Right renal cortex interstitium (tissue), 3 donors: ENCODE data around the gene CAMK1D. TPM values are rescaled to one million over a fixed set of nuclear protein-coding genes. Genes with fewer than 3 reads are reported as not detected.

Experiments used
- DNase-seq, 3 donors: peaks; one replicate each; pipeline ENCODE4 v3.0.0-alpha.2; 2013; ENCODE audit warnings: low read depth in 3 of 3, low spot score in 2 of 3
- polyA plus RNA-seq, 3 donors: library from polyadenylated mRNA; unstranded; fragments of 120-200 nt; gene quantifications; one replicate each; pipeline ENCODE4 v1.2.1, GENCODE V29; 2013; ENCODE audit not compliant: insufficient read length in 3 of 3

The CAMK1D gene
- polyA plus RNA-seq, 3 donors = 9.9 to 10.7 (median 10.4) TPM

DNA sequence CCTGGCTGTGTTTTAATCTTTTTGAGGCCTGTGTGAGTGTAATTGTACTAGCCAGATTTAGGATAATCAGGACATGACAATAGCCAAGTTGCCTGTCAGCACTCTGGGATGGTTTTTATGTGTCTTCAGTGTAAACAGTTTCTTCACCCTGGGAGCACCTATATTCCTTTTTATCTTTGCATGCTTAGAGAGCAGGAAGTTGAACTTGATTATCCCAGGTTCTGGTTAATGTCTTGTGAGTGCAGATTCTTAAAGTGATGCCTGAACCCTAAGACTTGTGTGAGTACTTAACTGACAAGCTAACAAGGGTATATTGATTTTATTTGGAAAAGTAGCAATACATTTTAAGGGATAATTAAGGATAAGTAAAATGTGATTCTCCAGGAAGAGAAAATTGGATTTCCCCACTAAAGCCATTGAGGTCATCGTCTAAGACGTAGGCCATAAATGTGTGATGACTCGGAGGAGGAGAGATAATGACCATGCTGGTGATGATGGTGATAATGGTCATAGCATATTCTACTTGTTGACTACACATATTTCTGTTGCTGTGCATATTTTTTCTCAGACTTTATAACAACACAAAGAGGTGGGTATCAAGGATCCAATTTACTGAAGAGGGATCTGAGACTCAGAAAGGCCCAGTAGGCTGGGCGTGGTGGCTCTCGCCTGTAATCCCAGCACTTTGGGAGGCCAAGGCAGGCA lies 234.7 kb downstream of the CAMK1D start:
- DNase-seq = no peak

DNA sequence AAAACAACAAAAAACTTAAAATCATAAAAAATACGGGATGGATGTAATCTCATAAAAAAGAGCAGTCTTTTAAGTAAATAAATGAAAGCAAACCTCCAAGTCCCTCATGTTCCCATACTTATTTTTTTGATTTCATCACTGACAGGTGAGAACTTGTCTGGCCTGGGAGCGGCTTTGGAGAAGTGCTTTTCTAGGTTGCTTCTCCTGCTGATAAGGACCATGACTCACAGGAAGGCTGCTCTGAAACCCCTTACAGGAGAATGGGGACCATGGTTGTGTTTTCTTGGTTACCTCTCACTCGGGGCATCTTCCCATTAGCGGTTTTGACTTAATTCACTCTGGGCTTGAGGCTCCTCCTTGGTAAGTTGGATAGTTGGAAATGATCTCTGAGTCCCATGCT lies 237.4 kb downstream of the CAMK1D start:
- no peak for DNase-seq

DNA sequence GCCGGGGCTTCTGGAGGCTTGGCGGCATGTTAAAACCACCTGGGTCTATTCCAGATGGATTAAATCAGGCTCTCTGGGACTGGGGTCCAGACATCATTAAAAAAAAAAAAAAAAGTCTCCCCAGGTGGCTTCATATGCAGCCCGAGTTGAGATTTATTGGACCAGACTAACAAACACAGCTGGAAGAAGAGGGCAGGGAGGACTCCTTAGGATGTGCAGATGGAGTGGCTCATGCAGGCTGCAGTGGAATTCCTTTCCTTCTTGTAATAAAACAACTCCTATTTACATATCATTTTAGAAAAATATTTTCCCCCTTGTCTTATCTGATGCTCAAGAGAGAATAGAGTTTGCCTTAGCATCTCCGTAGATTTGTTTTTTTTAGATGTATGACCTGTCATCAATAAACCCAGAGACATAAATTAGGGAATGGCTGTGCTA lies 238.1 kb downstream of the CAMK1D start:
- DNase-seq = peak in 1 of 3 donors; percentile 35

DNA sequence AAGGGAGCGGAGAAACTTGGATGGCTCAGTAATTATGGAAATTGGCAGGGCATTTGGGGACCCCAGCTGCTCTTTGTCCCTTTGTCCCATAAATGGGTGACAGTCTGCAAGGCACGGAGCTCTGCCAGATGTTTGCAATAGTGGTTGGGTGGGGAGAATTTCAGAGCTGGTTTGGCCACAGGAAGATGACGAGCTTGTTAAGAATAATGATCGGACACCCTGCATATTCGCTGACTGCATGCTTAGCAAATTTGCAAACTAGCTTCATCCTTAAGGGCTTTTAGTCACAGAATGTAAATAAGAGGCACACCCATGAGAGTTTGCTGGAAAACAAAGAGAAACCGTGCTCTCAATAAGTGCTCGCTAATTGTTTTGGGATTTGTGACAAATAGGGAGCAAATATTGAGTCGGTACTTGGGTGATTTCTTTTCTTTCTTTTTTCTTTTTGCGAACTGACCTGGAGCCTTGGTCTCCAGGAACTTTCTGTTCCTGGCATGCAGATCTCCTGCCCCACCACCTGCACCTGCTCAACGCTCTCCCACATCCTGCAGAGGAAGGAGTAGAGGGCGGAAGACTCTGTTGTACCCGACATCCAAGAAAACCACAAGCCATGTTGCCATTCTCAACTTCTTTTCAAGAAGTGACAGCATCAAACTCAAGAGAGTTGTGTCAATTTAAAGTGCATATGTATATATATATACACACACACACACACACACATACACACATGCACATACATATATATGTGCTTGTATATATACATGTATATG lies 238.9 kb downstream of the CAMK1D start:
- DNase-seq = no peak

DNA sequence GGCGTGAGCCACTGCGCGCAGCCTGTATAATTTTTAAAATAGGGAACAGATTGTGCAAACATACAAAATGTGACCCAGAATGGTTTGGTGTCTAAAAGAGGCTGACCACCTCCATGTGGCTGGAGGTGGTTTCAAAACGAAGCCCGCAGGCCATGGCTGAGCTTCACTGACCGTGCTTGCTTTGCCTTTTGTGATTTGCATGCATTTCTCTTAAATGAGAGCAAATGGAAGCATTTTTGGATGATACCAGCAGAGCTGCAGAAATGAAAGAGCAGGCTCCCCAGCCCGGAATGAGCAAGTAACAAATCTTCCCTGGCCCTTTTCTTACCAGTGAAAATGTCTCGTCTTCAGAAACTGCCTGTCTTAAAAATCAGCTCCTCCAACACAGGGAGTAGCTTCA lies 239.9 kb downstream of the CAMK1D start:
- no peak for DNase-seq

DNA sequence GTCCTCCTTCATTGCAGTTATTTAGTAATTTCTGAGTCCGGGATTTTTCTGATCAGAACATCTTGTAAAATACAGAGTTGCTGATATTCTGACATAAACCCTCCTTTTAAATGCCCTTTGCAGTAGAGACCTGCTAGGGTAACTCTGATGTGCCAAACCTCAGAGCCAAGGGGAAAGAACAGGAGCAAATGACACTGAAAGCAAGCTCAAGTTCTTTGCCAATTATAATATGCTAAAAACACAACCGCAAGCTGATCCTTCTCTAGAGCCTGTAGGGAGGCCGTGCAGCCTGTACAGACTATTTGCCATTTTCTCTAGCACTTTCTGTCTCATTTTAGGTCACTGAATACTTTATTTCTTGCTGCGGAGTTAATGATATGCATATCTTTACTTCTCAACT lies 240.4 kb downstream of the CAMK1D start:
- no peak for DNase-seq

DNA sequence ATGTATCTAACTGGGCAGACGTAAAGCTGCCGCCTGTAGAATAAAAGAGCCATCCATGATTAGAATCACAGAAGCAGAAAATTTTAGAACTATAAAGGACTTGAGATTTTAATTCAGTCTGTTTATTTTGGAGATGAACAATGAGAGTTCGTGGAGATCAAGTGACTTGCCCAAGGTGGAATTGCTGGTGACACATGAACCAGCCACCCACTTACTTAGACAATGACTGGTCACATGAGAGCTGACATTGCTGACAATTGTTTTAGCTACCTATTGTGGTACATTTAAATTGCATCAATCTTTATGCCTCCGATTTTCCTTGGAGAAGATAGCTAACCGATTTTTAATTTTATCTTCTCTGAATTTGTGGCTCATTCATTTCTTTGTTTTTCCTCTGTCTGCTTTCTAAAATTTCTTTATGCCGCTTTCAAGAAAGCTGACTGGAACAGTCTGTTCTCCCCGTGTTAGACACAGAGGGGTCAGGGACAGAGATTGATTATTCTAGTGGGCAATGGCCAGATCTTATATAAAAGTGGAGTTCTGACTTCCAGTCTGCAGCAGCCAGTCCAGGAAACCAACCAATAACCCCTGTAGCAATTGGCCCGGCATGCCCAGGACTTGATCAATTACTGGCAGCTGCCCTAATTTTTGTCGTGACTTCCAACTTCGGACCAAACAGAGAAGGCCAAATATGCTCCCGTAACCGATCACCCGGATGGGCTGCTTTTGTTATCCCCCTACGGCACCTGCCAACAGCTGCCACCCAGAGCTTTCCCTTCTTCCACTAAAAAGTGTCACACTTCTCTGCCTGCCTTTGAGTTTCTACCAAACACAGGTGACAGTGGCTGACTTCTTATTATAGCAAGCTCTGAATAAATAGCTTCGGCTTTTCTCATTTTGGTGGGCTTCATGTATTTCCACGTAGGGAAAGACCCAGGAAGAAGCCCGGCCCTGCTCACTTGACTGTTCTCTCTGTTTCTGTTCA lies 241.6 kb downstream of the CAMK1D start:
- DNase-seq = no peak

DNA sequence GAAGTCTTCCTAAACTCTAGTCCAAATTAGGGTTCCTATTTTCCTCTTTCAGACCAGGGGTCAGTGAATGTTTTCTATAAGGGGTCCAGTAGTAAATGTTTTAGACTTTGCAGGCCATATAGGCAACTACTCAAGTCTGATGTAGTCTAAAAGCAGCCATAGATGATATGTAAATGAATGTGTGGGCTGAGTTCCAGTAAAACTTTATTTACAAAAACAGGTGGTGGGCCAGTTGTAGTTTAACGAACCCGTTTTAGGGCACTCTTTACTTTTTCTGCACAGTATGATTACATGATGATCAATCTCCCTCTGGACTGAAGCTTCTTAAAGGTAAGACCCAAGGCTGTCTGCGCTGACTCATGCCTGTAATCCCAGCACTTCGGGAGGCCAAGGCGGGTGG lies 243.6 kb downstream of the CAMK1D start:
- no peak for DNase-seq

DNA sequence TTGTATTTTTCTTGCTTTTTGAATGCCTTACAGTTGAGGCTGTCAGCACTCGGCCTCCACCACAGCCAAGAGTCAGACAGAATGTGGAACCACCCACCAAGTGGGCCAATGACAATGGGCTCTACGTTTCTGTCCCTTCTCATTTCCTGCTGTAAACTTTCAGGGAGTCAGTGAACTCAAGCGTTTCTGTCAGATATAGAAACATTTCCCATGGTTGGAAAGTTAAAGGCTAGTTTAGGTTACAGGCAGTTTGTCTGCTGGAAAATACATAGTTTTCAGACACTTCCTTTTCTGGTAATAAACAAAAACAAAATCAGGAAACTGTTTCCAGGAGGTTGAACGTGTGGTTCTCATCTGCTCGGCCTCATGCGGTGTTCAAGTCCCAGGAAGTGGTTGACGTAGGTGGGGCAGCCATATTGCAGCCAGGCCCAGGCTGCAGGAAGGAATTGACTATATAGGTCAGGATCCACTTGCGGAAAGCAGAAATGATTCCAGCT lies 245.1 kb downstream of the CAMK1D start:
- DNase-seq = no peak

DNA sequence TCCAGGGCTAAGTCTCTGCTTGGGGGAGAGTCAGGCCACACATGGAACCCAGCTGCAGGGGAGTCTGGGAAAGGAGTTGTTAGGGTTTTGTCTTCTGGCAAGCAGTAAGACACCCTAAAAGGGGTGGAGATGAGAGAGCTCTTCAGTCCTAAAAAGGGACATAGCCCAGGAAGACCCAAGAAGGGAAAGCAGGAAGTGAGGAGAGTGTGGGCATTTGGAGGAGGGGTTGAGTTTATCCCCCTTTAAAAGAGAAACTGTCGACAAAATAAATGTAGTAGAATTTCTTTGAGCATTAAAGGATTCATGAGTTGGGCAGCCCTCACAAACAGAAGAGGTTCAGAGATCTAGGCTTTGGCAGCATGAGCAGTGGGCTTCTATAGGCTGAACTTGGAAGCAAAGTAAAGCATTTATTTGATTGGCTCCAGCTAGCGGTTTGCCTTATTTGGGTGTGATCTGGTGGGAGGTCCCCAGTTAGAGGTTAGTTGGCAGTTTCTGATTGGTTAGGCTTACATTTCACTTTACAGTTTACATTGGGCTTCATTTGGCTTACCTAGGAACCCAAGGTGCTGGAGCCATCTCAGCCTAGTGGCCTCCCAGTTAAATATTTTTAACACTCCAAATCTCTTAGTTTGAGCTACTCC lies 246.7 kb downstream of the CAMK1D start:
- DNase-seq = no peak

DNA sequence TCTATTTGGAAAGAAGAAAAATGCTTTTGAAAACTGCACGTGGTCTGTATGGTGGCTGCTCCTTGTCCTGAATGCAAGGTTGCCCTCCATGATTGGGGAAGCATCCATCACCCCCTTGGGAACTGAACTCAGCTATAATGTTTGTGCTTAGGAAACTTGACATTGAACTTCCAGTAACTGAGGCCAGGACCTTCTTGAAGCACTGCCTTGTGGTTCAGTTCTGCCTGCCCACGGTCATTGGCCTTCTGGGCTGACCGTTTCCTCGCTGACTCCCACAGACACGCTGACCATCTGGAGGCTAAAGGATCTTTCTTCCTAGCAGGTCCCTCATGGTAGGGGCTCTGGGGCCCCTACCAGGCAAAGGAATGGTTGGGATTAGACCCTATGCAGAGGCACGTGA lies 247.8 kb downstream of the CAMK1D start:
- DNase-seq = no peak

DNA sequence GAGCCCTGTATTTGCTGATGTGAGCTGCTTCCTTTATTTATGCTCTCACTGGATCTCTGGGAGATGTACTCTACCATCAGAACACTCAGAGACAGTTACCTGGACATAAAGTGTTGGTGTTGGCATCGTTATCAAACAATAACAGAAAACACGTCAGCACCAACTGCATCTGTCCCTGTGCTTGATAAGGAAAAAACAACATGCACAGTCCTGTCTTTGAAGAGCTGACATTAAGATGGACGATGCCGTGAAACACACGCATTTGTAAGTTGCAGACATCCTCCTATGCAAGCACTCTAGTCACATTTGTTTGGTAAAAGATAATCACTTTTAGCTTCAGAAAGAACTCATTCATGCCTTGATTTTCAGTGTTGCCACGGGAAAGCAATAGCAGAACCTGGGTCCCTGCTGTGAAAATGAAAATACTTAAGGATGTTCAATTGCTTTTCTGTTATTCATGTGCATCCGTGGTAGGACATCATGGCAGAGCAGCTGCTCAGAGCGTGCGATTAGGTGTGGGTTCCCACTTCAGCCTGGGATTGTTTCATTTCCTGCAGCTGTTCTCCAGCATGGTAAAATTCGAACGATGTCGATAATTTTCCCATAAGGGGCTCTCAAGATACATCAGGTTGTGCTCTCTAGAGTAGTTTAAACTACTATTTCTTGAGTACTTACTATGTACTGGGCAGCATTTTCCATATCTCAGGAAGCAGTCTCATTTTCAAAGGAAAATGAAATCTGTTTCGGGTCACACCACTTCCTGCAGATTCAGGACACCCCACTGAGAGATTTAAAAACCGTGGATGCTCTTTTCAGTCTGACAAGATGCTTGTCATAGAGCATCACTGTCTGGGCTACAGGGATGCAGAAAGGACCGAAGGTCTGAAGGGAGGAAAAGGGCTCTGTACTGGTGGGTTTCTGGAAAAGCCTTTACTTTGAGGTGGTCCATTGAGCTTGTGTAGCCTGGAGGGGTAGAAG lies 248.7 kb downstream of the CAMK1D start:
- DNase-seq = no peak

DNA sequence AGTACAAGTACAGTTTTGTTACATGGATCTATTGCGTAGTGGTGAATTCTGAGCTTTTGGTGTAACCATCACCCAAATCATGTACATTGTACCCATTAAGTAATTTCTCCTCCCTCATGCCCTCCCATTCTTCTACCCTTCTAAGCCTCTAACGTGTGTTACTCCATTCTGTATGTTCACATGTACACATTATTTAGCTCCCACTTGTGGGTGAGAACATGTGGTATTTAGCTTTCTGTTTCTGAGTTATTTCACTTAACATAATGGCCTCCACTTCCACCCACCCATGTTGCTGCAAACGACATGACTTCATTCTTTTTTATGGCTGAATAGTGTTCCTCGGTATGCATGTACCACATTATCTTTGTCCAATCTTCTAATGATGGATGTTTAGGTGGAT lies 251.3 kb downstream of the CAMK1D start:
- DNase-seq = no peak

DNA sequence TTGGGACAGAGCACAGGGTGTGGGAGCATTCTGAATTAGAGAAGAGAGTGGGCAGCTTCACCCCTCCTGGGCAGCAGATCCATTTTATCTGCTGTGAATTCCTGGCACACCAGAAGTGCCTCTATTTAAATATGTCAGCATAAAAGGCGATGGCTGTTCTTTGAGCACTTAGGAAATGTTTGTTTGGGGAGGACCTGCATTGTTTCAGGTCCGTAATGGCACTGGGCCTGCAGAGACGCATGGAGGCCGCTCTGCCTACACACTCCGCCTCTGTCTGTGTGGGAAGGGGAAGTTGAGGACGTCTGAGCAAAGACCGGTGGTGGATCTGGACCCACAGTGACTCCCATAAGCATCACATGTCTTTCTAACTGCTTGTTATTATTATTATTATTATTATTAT lies 253.2 kb downstream of the CAMK1D start:
- DNase-seq = no peak

DNA sequence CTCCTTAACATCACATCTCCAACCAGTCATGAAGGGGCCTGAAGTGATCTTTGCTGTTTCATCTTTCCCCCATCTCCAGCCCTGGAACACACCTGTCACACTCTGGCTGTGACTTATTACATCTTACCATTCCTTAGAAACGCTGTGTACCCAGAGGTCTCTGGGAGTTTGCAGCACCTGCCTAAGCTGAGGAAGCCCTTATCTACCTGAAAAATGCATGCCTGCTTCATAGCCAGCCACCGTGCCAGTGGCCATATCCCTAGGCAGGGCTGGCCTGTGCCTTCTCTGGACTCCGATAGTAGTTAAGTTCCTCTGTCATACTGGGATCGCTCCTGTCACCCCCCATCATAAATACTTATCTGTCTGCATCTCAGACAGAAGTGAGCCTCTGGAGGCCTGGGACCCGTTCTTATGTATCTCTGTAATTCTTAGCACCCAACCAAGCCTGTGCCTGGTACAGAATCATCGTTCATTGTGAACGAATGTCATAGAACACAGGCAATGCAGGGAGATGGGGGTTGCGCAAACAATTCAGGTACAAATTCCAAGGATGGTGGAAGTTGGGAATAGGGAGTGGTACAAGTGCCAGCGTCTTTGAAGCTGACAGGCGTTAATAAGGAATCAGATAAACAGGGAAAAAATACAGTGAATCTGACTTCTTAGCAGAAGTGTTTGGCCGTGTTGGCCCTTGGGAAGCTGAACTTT lies 254.6 kb downstream of the CAMK1D start:
- DNase-seq = no peak

DNA sequence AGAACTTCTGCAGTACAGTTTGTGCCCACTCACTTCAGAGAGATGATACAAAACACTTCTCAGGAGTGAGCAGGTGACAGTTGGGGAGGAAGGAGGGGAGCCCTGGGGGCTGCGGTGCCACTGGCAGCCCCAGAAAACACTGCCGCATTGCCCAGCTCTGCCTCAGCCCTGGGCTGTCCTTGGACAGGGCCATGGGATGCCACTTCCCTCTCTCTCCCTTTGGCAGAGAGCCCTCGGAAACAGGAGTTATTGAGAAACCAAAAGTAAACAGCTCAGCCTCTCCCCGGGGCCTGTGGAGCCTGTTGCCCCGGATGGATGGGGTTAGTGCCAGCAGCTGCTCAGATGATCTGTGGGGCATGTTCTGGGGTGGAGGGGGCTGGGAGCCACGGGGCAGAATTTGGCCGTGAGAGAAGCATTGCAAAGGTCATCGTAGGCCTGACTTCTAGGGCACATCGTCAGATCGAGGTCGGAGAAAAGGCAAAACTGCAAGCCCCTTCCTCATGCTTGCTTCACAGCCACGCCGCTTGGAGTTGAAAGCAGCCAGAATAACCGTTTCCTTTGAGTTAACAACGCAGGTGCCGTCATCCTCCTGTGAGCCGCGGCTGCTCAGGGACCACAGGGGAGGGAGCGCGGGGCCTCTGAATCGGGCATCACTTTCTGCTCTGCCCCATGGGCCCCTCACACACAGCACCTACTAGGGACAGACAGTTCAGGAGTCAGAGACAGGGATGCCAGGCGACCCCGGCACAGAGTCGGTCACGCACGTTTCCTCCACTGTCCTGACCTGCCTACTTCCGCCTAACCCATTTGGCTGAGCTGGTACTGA lies 256.4 kb downstream of the CAMK1D start:
- no peak for DNase-seq

DNA sequence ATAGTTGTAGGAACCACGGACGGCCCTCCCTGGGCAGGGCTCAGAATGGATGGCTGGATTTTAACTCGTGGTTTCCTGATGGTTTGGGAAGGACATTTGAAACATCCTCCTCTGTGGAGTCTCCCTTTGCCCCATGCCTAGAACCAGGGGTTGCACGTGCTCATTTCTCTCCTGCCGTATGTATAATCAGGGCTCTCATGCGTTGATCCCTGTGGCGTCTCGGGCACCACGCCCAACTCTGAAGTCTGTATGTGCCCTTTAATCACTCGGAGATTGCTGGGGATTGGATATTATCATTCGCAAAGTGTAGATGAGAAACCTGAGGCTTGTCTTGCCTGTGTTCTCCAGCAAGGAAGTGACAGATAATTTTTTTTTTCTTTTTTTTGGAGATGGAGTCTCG lies 257.1 kb downstream of the CAMK1D start:
- DNase-seq = no peak

DNA sequence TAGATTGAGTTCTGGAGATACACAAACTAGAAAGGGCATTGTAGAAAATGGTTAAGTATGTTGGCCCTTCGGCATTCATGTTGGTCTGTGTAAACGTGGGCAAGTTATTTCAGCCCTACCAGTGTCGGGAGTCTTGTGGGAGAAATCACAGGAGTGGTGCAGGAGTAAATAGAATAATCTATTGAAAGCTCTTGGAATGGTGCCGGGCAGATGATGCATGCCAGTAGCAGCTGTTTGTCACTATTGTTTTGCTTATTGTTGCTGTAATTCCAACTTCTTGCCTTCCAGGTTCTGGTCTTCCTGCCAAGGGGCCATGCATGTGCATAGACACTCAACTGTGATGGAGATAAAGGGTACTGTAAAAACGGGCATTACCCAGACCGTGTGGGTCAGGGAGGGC lies 259.4 kb downstream of the CAMK1D start:
- DNase-seq = no peak
